ENCODE results near the gene ARL3.

GRCh38 chr10:102644646-102645387 is 69.4 kb downstream of the ARL3 start:
- TF ChIP-seq POLR2AphosphoS5 (IDR thresholded peaks at IDR 0.05) (peak; percentile 27 to 72 (median 64)), CTCF (IDR thresholded peaks at IDR 0.05) (peak; percentile 53 to 69 (median 66))

All from sigmoid colon (tissue), 4 donors.